GM18907 (cell line): ENCODE data around the gene PPME1.

Source experiments
- ATAC-seq: cut with Tn5 transposase; IDR thresholded peaks from one replicate; pipeline ENCODE4 v1.9.1; 2021; ENCODE audit warnings: mild to moderate bottlenecking, moderate library complexity; ENCODE audit not compliant: unreplicated experiment

Gene PPME1

DNA sequence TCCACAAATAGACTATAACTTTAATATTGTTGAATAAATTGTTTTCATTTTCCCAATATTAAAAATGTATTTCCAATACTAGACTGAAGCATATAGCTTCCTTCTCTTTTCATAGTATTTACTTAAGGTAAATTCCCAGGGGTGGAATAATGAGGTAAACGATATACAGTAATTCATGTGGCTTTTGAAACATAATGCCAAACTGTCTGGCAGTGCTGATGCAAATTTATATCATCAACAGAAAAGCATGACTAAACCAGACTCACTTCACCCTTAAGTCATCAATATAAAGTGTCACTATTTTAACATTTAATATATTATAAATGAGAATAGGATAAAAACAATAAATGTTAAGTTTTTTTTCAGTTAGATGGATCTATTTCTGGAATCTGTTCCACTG is 13.9 kb upstream of the PPME1 start:
- ATAC-seq: no peak

DNA sequence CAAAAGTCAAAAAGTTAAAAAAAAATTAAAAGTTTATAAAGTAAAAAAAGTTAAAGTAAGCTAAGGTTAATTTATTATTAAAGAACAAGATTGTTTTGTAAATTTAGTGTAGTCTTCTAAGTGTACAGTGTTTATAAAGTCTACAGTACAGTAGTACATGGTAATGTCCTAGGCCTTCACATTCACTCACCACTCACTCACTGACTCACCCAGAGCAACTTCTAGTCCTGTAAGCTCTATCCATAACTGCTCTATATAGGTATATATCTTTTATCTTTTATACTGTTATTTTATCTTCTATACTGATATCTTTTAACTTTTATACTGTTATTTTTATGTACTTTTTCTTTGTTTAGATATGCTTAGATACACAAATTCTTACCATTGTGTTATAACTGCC is 11.4 kb upstream of the PPME1 start:
- no peak for ATAC-seq

DNA sequence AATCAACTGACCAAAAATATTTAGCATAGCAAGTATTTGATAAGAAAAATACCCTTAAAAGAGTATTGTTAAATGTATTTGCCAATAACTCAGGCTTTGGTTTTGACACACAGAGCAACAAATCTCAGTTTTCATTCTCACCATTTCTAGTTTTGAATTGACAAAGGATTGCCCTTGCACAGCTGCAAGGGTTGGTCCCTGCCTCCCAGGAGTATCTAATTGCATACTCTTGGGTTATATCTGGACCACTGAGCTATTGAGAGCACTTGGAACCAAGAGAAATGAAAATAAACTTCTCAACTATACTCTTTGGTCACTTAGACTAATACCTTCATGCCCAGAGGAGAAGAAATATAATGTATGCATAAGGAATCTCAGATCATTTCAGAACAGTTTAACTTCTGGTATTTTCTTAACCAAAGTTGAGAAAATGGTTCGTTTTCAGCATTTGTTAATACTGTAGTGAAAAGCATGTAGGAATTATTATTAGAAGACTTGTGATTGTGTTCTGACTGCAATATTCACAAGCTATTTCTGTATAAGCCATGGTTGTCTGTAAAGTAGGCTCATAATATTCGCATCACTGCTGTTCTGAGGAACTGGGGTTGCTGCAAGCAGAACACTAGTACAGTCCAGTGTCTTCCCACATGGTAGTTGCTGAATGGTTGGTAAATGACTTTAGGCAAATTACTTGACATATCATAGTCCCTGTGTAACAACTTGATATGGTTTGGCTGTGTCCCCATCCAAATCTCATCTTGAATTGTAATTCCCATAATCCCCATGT is 8.2 kb upstream of the PPME1 start:
- peak; percentile 51 for ATAC-seq

DNA sequence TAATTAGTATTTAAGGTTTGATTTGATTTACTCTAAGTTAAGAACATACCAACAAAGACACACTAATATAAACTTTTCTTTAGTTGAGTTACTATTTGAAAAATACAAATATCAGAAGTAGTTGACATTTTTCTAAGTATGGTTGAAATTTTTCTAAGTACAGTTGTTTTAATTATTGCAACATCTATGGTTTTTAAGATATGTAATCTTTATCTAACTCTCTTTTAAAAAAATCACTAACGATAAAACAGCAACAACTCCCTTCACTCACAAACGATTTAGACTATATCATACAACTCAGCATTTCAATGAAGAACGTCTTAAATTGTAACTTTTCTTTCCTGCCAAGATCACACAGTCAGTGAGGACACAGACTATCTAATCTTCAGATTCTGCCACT is 2.3 kb upstream of the PPME1 start:
- ATAC-seq: no peak

DNA sequence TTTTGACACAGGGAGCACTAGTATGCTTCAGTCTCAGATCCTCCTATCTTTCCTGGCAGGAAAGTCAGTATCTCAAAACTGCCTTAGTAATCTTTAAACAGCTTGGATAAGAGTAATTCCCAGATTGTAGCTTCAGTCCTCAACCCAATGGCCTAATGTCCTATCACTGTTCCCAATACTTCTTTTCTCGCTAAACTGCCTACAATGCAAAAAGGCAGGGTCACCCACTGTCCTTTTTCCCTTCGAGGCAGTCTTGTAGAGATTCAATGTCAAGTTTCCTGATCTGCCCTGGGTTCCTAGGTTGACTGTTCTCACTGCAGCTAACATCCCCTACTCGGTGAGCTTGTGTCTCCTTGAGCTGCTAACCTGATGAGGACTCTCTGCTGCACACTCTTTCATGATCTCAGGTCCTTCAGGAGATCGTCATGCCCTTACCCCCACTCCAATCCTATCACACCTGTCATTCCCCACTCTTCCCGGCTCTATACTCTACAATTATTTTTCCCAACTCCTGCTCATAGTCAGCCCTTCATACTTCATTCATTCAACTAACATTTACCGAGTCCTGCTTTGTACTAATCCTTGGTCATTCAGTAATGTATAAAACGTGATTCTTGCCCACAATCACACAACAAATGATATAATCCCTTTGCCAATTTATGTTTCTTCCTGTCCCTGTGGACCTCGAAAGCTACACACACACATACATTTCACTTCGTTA is 1.2 kb upstream of the PPME1 start:
- no peak for ATAC-seq

DNA sequence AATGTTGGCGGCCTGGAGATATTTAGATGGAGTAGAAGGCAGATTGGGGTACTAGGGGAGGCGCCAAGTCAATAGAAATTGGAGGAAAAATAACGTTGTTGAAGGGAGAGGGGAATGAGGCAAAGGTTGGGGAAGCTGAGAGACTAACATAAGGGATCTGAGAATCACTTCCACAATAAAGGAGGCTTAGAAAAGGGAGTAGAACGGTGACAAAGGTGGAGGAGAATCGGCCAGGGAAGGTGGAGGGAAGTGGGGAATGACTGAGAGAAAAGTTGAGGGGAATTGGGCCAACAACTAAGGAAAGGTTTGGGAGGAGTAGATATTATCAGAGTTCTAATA is 510 bp downstream of the PPME1 start:
- ATAC-seq: no peak

DNA sequence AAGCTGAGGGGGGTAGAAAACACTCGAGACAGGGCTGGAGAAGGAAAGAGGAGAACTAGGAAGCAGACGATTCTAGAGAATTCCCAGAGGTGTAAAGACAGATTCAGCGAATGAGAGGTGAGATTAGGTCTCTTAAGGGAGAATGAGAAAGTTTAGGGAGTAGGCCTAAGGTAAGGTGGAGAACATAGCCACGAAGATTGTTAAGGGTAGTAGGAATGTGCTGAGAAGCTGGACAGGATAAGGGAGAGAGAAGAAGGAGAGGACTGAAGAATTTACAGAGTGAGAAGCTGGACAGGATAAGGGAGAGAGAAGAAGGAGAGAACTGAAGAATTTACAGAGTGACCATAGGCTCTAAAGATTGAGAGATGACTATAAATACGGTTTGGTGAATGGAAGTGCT is 908 bp downstream of the PPME1 start:
- no peak for ATAC-seq

DNA sequence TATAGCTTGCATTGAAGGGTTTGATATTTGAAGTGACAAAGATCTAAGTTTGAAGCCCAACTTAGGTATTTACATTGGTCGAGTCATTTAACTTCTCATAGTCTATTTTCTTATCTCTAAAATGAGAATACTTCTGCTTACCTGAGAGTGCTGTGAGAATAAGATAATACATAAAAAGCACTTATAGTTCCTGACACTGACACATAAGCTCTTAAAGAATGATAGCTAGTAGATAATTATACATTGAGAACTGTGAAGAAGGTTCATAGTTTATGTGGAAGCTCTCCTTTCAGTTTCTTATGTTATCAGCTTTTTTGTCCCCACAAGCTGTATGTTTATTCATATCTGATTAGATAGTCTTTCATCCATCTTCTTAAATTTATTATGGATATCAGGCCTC is 4.8 kb downstream of the PPME1 start:
- no peak for ATAC-seq

DNA sequence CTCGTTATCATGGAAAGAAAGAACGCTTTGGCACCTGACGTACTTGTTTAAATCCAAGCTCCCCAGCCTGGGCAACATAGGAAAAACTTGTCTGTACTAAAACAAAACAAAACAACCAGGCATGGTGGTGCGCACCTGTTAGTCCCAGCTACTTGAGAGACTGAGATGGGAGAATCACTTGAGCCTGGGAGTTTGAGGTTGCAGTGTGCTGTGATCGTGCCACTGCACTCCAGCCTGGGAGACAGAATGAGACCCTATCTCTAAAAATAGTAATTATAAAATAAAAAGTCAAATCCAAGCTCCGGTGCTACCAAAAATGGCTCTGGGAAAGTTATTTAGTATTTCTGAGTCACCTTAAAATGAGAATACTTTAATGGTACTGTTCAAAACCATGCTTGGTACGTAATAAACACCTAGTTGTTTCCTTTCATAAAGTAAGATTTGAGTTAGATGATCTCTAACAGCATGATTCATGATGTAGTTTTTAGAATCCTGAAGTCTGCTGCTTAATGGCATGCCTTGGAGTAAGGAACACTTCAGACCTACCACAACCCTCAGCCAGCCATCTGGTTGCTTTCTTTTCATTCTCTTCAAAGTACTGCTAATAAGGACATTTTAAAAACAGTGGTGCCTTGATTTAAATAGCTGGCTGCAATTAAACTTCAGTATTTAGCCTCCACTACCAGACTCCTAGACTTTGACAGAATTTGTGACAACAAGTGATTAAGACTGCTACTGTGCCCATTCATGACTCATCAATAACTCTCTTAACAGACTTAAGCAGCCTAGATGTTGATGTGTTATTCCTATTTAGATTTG is 8.4 kb downstream of the PPME1 start:
- no peak for ATAC-seq

DNA sequence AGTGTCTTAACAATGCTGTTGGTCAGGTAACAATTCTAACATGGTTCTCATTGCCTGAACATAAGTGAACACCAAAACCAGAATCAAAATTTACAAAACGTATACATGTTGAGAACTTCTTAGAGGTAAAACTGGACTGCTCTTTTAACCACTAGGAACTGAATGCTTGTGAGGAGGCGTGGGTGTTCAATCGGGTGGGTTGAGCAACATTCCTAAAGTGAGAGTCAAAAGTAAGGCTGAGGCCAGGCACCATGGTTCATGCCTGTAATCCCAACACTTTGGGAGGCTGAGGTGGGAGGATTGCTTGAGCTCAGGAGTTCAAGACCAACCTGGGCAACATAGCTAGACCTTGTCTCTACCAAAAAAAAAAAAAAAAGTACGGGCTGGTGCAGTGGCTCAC is 11.5 kb downstream of the PPME1 start:
- no peak for ATAC-seq

DNA sequence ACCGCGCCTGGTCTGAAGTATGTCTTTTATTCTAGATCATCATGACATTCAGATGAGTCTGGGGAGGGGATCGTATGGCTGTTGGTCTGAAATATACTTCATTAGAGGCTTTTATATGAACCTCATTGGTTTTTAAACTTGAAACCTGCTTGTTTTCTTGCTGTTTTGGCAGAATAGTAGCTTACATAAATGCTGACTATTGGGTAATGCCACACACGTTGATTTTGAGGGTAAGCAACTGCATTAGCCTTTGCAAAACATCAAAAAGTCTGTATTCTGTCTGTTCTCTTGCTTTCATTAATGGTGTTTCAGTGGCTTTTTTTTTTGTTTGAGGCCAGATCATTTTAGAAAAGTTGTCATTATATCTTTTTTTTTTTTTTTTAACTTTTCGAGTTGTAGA is 14.2 kb downstream of the PPME1 start:
- ATAC-seq: no peak

DNA sequence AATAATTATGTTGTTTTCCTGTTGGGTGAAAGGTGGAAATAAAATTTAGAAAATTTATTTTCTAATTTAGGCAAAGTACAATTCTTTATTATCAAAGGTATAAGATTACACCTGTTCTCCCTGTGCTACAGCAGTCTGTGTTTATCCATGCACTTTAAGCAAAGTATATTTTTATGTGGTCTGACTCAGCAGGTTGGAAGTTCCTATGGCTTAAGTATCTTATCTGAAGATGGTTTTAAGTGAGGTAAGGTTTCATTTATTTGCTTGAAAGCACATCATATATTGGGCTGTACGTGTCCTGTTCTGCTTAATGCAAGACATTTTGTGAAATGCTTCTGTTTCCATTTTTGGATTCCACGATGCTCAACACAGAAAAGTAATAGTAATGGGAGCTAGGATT is 14.6 kb downstream of the PPME1 start:
- no peak for ATAC-seq

DNA sequence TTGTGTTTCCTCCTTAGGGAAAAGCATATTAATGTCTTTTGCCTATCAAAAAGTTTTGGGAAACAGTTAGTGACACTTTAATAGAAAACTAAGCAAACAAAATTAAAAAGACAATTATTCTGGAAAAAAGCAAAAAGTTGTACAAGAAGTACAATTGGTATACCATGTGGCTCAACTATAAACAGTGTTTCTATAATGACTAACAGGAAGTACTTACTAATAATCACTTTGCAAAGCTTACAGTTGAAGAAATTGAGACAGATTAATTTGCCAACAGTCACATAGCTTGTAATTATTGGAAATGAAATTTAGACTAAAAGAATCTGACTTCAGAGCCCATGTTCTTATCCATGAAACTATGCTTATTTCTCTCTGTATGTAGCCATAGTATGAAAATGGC is 24.7 kb downstream of the PPME1 start:
- ATAC-seq: no peak

DNA sequence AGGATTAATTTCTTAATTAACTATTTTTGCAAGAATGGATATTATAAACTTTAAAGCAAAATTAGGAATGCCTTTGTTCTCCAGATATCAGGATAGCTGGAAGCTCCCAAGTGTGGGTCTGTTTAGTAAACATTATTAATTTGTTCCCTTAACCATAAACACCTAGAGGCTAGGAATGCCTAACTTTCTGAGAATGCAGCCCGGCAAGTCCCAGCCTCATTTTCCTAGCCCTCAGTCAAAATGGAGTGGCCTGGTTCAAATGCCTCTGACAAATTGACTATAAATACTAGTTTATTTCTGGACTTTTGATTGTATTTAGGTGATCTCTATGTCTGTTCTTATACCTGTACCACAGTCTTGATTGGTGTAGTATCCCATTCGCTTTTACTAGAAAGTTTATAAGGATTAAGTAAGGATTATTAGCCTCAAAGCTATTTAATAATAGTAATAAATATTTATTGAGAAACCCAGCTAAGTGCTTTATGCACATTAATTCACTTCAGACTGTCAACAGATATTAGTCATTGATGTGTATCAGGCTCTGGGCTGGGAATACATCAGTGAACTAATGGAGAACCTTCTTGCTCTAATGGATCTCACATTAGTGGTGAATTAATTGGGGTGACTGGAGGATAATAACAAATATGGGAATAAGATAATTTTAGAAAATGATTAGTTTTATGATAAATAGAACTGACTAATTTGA is 25.8 kb downstream of the PPME1 start:
- ATAC-seq: no peak

DNA sequence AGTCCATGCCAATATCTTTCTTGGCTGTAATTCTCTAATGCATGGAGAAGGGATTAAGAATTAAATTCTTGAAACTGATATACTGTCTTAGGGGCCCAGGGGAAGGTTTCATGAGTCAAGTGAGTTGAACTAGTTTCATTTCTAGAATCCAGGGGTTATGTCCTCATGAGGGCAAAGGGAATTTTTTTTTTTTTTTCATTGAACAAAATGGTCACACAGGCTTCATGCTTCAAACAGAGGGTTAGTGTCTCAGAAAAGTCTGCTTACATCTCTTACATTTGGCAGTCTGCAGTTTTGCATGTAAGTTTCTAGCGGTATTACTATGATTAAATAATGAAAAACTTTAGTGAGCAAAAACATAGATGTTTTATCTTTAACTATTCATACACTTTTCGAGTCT is 32.9 kb downstream of the PPME1 start:
- ATAC-seq: no peak

DNA sequence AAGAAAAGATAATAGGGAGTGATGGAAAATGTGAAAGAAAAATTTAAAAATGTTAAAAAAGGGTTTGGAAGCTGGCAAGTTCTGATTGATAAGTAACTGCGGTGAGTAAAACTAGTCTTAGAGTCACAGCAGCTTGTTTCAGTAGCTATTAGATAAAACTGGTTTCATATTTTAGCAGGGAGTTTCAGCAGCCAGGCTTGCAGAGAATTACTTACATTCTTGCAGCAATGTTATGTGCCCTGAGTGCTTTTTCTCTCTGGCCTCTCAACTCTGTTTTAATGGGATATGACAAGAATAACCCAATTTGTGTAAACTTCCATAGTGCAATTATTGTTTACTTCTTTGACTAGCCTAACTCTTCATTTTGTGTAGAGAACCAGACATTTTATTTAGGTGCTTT is 33.6 kb downstream of the PPME1 start:
- no peak for ATAC-seq

DNA sequence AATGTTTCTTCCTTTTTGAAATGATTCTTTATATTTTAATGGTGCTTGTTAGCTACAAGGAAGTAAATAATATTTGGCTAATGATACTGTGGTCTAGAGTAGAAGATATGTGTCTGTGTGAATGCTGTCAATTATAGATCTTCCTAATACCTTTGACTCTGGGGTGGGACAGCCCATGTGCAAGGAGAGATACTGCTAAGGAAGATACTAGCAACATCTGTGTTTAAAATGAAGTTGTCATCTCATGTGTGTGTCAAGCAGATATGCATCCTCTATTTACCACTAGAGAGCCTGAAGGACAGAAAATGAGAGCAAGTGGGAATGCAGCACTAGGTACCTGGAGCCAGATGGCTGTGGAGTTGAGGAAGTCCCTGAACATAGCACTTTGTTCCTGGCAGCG is 34.1 kb downstream of the PPME1 start:
- no peak for ATAC-seq

DNA sequence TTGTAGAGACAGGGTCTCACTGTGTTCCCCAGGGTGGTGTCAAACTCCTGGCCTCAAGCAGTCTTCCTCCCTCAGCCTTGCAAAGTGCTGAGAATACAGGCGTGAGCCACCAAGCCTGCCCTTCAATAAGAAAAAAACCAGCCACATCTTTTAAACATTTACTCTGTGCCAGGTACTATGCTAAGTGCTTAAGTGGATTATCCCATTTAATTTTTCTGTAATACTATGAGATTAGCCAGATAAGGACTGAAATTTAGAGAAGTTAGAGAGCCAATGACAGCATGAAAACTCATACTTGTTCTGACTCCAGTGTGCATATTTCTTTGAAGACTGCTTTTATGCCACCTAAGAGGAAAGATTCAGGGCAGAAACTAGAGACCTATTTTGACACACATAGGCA is 35.7 kb downstream of the PPME1 start:
- ATAC-seq: no peak

DNA sequence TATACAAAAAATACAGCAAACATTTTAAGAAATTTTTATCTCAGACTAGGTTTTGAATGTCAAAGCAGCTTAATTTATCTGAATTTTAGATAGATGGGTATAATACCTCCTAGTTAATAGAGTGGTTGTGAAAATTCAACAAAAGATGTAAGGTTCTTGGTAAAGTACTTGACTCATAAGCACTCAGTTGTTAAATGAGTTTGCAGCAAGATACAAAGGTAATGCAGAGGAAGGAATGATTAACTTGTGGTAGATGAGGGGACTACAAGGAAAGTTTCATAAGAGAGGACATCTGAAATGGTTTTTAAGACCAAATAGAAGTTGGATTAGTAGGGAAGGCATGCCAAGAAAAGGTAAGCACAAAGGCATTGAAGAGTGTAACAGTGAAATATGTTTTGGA is 37.4 kb downstream of the PPME1 start:
- ATAC-seq: no peak

DNA sequence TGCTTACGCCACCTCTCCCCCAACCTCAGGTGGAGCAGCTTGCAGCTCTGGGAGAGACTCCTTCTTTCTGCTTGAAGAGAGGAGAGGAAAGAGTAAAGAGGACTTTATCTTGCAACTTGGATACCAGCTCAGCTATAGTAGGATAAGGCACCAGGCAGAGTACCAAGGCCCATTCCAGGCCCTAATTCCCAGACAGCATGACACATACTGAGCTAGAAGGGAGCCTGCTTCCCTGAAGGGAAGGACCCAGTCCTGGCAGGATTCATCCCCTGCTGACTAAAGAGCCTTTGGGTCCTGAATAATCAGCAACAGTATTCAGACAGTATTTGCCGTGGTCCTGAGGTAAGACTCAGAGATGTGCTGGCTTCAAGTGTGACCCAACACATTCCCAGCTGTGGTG is 41.4 kb downstream of the PPME1 start:
- no peak for ATAC-seq

DNA sequence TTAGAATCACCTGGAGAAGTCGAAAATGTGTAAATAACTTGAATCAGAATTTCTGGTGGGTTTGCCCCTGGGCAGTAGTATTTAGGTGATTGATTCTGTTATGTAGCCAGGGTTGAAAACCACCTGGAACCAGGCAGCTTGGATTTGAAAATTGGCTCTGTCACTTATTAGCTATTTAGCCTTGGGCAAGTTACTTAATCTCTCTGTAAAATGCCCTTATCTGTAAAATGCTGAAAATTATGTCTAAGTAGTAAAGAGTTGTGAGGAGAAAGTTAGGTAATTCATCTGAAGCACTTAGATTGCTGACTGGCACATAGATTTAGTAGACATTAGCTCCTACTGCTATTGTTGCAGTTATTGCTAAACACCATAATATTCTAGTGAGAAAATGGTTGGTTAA is 49.3 kb downstream of the PPME1 start:
- ATAC-seq: no peak
